Effector CD4-positive, alpha-beta T cell (primary cell): Measurements from ENCODE around the gene TSHZ2.
"Not testable (repeated sequence)": the region's sequence is repeated elsewhere in the genome, so short reads cannot be mapped to it uniquely, and the experiment has no call there.

ENCODE experiments used
- DNase-seq: peaks from one replicate; pipeline ENCODE4 v3.0.0-alpha.2; 2020

Gene TSHZ2

GRCh38 chr20:52999040-52999439 lies 26.9 kb downstream of the TSHZ2 start:
- no peak for DNase-seq

- no peak for DNase-seq
Observed at GRCh38 chr20:53001498-53002301, 29.5 kb downstream of the TSHZ2 start.

GRCh38 chr20:53002786-53003185 lies 30.6 kb downstream of the TSHZ2 start:
- no peak for DNase-seq

- no peak for DNase-seq
Observed at GRCh38 chr20:53003420-53004154, 31.4 kb downstream of the TSHZ2 start.

- no peak for DNase-seq
Observed at GRCh38 chr20:53004267-53004813, 32.2 kb downstream of the TSHZ2 start.

- DNase-seq = no peak
Observed at GRCh38 chr20:53009979-53010735, 38.0 kb downstream of the TSHZ2 start.

GRCh38 chr20:53011640-53012039 lies 39.5 kb downstream of the TSHZ2 start:
- DNase-seq = no peak

GRCh38 chr20:53013183-53013582 lies 41.0 kb downstream of the TSHZ2 start:
- no peak for DNase-seq

- no peak for DNase-seq
Observed at GRCh38 chr20:53013847-53014246, 41.7 kb downstream of the TSHZ2 start.

GRCh38 chr20:53016071-53016470 lies 43.9 kb downstream of the TSHZ2 start:
- DNase-seq = no peak

GRCh38 chr20:53016534-53017042 lies 44.4 kb downstream of the TSHZ2 start:
- DNase-seq = no peak

- DNase-seq = no peak
Observed at GRCh38 chr20:53017206-53017605, 45.0 kb downstream of the TSHZ2 start.

GRCh38 chr20:53019464-53019863 lies 47.3 kb downstream of the TSHZ2 start:
- no peak for DNase-seq

GRCh38 chr20:53020376-53020775 lies 48.2 kb downstream of the TSHZ2 start:
- no peak for DNase-seq

GRCh38 chr20:53020834-53021233 lies 48.7 kb downstream of the TSHZ2 start:
- DNase-seq = no peak

GRCh38 chr20:53021934-53022333 lies 49.8 kb downstream of the TSHZ2 start:
- DNase-seq = no peak

GRCh38 chr20:53023732-53024520 lies 51.8 kb downstream of the TSHZ2 start:
- no peak for DNase-seq

- not testable (repeated sequence) for DNase-seq
Observed at GRCh38 chr20:53024653-53025052, 52.5 kb downstream of the TSHZ2 start.

- no peak for DNase-seq
Observed at GRCh38 chr20:53027089-53027488, 54.9 kb downstream of the TSHZ2 start.

GRCh38 chr20:53028337-53029007 lies 56.3 kb downstream of the TSHZ2 start:
- DNase-seq = no peak

GRCh38 chr20:53030061-53030460 lies 57.9 kb downstream of the TSHZ2 start:
- DNase-seq = no peak

GRCh38 chr20:53032046-53032445 lies 59.9 kb downstream of the TSHZ2 start:
- DNase-seq = no peak
